SK-N-SH (cell line): ENCODE data around the gene ATRN. TPM values are rescaled to one million over a fixed set of nuclear protein-coding genes. Genes with fewer than 3 reads are reported as not detected.
A peak's percentile ranks its signal among the peaks of the same experiment; 100 is the strongest.

Source experiments
- CTCF ChIA-PET: fragments of 300-600, 350-600 bp; formaldehyde crosslinking; extraction: SDS; loops from one replicate; lab custom pipeline; 2021; lab: Yijun Ruan, JAX
- POLR2A ChIA-PET: fragments of 350-600 bp; sonication (Branson Sonifier 250); formaldehyde crosslinking; extraction: SDS; loops from one replicate; lab custom pipeline; 2020; ENCODE audit warnings: antibody characterized with exemption, inconsistent platforms; lab: Yijun Ruan, JAX
- DNase-seq: peaks from one replicate; pipeline ENCODE4 v3.0.0; 2012
- H2AFZ ChIP-seq: fragments of 200-600 bp; sonication (generic); 2 replicates; pipeline ENCODE4 v1.8.1; 2016; ENCODE audit warnings: antibody characterized with exemption, mild to moderate bottlenecking, low read depth
- H3F3A ChIP-seq: fragments of 200-600 bp; sonication (generic); replicated peaks from 2 replicates; pipeline ENCODE3; 2016; ENCODE audit warnings: antibody characterized with exemption, mild to moderate bottlenecking; ENCODE audit not compliant: insufficient read depth
- H3K27ac ChIP-seq, 2 experiments: fragments of 200-500 bp in 1 of 2; fragments of 200-600 bp in 1 of 2; sonication (Bioruptor generic) in 1 of 2; sonication (generic), shearing (Covaris generic) in 1 of 2; 2 replicates each; pipeline versions ENCODE4 v1.5.1 to v1.6.1; 2014 to 2016; ENCODE audit warnings: low read depth in 2 of 2, inconsistent platforms in 1 of 2, low read length in 1 of 2, mild to moderate bottlenecking in 1 of 2, mixed read lengths in 1 of 2
- H3K27me3 ChIP-seq: fragments of 200-600 bp; sonication (generic), shearing (Covaris generic); 2 replicates; pipeline ENCODE4 v1.6.1; 2016; ENCODE audit warnings: mixed run types; ENCODE audit not compliant: insufficient read depth
- H3K36me3 ChIP-seq, 2 experiments: fragments of 200-500 bp in 1 of 2; fragments of 200-600 bp in 1 of 2; sonication (Bioruptor generic) in 1 of 2; sonication (generic) in 1 of 2; replicated peaks in 1 of 2; 2 replicates each; pipeline versions ENCODE3 to v1.5.1; 2014 to 2016; ENCODE audit warnings: low read length in 1 of 2, mild to moderate bottlenecking in 1 of 2; ENCODE audit not compliant: insufficient read depth in 2 of 2, control insufficient read depth in 1 of 2
- H3K4me1 ChIP-seq, 2 experiments: fragments of 200-500 bp in 1 of 2; fragments of 200-600 bp in 1 of 2; sonication (Bioruptor generic) in 1 of 2; sonication (generic), shearing (Covaris generic) in 1 of 2; 2 replicates each; pipeline versions ENCODE4 v1.5.1 to v1.6.1; 2014 to 2016; ENCODE audit warnings: low read depth in 1 of 2, low read length in 1 of 2, mixed run types in 1 of 2; ENCODE audit not compliant: insufficient read depth in 2 of 2, control insufficient read depth in 1 of 2
- H3K4me2 ChIP-seq: fragments of 200-600 bp; sonication (generic), shearing (Covaris generic); 2 replicates; pipeline ENCODE4 v1.6.1; 2017; ENCODE audit warnings: mixed run types
- H3K4me3 ChIP-seq, 2 experiments: fragments of 200-500 bp in 1 of 2; fragments of 200-600 bp in 1 of 2; sonication (Bioruptor generic) in 1 of 2; sonication (generic), shearing (Covaris generic) in 1 of 2; 2 replicates each; pipeline versions ENCODE4 v1.5.1 to v1.8.1; 2014 to 2016; ENCODE audit warnings: low read depth in 2 of 2, inconsistent platforms in 1 of 2, low read length in 1 of 2, mild to moderate bottlenecking in 1 of 2, mixed read lengths in 1 of 2, moderate library complexity in 1 of 2
- H3K79me2 ChIP-seq: fragments of 200-600 bp; sonication (generic); 2 replicates; pipeline ENCODE4 v1.8.1; 2017; ENCODE audit warnings: mild to moderate bottlenecking; ENCODE audit not compliant: insufficient read depth
- H3K9ac ChIP-seq: fragments of 200-600 bp; sonication (generic); 2 replicates; pipeline ENCODE4 v1.6.1; 2017; ENCODE audit warnings: mixed run types
- H3K9me2 ChIP-seq: fragments of 200-600 bp; sonication (generic); 2 replicates; pipeline ENCODE4 v1.6.1; 2017; ENCODE audit warnings: mixed run types
- H3K9me3 ChIP-seq: fragments of 200-600 bp; sonication (generic); 2 replicates; pipeline ENCODE4 v1.6.1; 2017; ENCODE audit warnings: mixed run types, mild to moderate bottlenecking, moderate library complexity
- H4K20me1 ChIP-seq: fragments of 200-600 bp; sonication (generic); 2 replicates; pipeline ENCODE4 v1.6.1; 2017; ENCODE audit warnings: mild to moderate bottlenecking, mixed run types; ENCODE audit not compliant: insufficient read depth
- CHD2 ChIP-seq: fragments of 150-350 bp; IDR thresholded peaks from 2 replicates; pipeline ENCODE4 v1.6.1; 2018; ENCODE audit warnings: low read length; ENCODE audit not compliant: partially characterized antibody
- EZH2phosphoT487 ChIP-seq: fragments of 200-600 bp; sonication (generic); IDR thresholded peaks from 2 replicates; pipeline ENCODE4 v1.6.1; 2017; ENCODE audit warnings: low read depth, mixed run types, mild to moderate bottlenecking, antibody characterized with exemption, moderate library complexity, borderline replicate concordance
- FOSL2 ChIP-seq: IDR thresholded peaks from 2 replicates; pipeline ENCODE4 v1.4.0; 2012; ENCODE audit warnings: low read depth, mild to moderate bottlenecking, moderate library complexity, borderline replicate concordance
- JUND ChIP-seq: IDR thresholded peaks from 2 replicates; pipeline ENCODE4 v1.4.0; 2012
- NFIC ChIP-seq: IDR thresholded peaks from 2 replicates; pipeline ENCODE4 v1.4.0; 2012; ENCODE audit warnings: borderline replicate concordance
- NRF1 ChIP-seq: IDR thresholded peaks from 2 replicates; pipeline ENCODE4 v1.6.1; 2012; ENCODE audit warnings: low read depth, mild to moderate bottlenecking, low read length
- RAD21 ChIP-seq: IDR thresholded peaks from 2 replicates; pipeline ENCODE4 v1.6.1; 2012; ENCODE audit warnings: mild to moderate bottlenecking, low read length
- RFX5 ChIP-seq: IDR thresholded peaks from 2 replicates; pipeline ENCODE4 v1.6.1; 2012; ENCODE audit warnings: mild to moderate bottlenecking, improper control_type of control experiment, low read length
- WGBS: methylation state at CpG from one replicate; pipeline ENCODE4 v1.1.6; 2017; ENCODE audit warnings: low lambda C conversion rate; 5-methylcytosine and 5-hydroxymethylcytosine counted together
- polyA plus RNA-seq, 3 experiments: library from polyadenylated mRNA; depleted of rRNA; stranded (reverse); fragments of >200 nt; gene quantifications; 2 replicates each; pipeline ENCODE4 v1.2.3, GENCODE V29; 2012
- TF ChIP-seq, protein P1 (sequence below): IDR thresholded peaks from 2 replicates; pipeline ENCODE4 v1.6.1; 2012; ENCODE audit warnings: mild to moderate bottlenecking, low read depth, low read length, moderate library complexity
- TF ChIP-seq, protein P2 (sequence below): fragments of 200-600 bp; sonication (generic); IDR thresholded peaks from 2 replicates; pipeline ENCODE4 v1.6.1; 2017; ENCODE audit warnings: antibody characterized with exemption, mild to moderate bottlenecking, moderate library complexity

Gene ATRN
- polyA plus RNA-seq, 1 of the 3 experiments (the other 2 are of a cell fraction) = 33.8 TPM

DNA sequence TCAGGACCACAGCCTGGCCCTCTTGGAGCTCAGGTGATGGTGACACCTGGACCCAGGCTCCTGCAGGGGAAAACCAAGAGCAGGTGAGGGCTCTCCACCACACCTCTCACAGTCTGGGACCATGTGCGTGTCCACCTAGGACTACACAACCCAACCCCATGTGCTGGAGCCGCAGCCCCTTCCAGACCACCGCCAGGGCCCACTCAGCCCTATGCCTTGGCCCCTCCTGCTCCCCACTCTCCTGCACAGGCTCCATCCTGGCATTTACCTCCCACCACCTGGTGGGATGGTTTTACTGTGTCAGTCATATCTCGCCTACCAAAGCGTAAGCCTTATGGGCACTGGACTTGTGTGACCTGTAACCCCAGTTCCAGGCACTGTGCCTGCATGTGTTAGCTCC, 224.0 kb downstream of the ATRN start:
- 71% methylated on average over 4 of the region's 5 CpGs for WGBS
- Histone ChIP-seq H4K20me1 (no peaks in the 10 kb centered on the region), H3K36me3 (no peaks in the 10 kb centered on the region), H3K27me3 (no peaks in the 10 kb centered on the region), H3K27ac (no peak overlapping the region), H3K4me1 (no peaks in the 10 kb centered on the region), H3K9me2 (no peaks in the 10 kb centered on the region), H3F3A (no peaks in the 10 kb centered on the region), H3K4me2 (no peak overlapping the region), H2AFZ (no peak overlapping the region), H3K79me2 (no peaks in the 10 kb centered on the region), H3K4me3 (no peak overlapping the region), H3K9ac (no peak overlapping the region), H3K9me3 (no peaks in the 10 kb centered on the region)
- TF ChIP-seq CHD2 = no peak
- no peak for TF ChIP-seq FOSL2
- TF ChIP-seq, protein P1, sequence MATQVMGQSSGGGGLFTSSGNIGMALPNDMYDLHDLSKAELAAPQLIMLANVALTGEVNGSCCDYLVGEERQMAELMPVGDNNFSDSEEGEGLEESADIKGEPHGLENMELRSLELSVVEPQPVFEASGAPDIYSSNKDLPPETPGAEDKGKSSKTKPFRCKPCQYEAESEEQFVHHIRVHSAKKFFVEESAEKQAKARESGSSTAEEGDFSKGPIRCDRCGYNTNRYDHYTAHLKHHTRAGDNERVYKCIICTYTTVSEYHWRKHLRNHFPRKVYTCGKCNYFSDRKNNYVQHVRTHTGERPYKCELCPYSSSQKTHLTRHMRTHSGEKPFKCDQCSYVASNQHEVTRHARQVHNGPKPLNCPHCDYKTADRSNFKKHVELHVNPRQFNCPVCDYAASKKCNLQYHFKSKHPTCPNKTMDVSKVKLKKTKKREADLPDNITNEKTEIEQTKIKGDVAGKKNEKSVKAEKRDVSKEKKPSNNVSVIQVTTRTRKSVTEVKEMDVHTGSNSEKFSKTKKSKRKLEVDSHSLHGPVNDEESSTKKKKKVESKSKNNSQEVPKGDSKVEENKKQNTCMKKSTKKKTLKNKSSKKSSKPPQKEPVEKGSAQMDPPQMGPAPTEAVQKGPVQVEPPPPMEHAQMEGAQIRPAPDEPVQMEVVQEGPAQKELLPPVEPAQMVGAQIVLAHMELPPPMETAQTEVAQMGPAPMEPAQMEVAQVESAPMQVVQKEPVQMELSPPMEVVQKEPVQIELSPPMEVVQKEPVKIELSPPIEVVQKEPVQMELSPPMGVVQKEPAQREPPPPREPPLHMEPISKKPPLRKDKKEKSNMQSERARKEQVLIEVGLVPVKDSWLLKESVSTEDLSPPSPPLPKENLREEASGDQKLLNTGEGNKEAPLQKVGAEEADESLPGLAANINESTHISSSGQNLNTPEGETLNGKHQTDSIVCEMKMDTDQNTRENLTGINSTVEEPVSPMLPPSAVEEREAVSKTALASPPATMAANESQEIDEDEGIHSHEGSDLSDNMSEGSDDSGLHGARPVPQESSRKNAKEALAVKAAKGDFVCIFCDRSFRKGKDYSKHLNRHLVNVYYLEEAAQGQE = no peak
- TF ChIP-seq EZH2phosphoT487 = no peak
- TF ChIP-seq JUND = no peak
- no peak for TF ChIP-seq RFX5
- no peak for TF ChIP-seq NRF1
- TF ChIP-seq RAD21 = no peak
- ChIA-PET CTCF (interaction anchor here (0.6 to 6.1 kb wide), 7 partner anchors 16 to 1815 kb away, joined by 3 to 42 read pairs (median 3); no protein-coding TSS in a partner anchor), POLR2A (interaction anchor here (0.5 kb wide), 1 partner anchor 447 kb away, joined by 4 read pairs; no protein-coding TSS in a partner anchor)
- no peak for DNase-seq

DNA sequence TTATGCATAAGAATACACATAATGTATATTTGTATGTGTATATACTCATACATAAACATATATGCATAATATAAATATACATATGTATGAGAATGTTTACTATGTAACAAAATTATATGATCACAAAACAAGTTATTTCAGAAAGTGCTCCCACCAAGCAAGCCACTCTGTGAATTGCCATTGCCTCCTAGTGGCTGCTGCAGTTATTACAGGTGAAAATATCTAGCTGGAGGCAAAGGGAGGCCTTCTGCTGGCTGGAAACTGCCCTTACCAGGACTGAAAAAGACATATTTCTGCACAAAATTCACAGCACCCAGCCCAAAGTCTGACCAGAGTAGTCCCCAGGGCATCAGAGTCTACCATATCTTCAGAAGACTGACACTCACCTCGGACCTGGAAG, 225.4 kb downstream of the ATRN start:
- no peaks in the 10 kb centered on the region for H3K9me2 ChIP-seq
- CTCF ChIA-PET = interaction anchor here (1.0 to 5.8 kb wide), 8 partner anchors 9 to 43 kb away, joined by 3 to 58 read pairs (median 6); no protein-coding TSS in a partner anchor
- H4K20me1 ChIP-seq = no peaks in the 10 kb centered on the region
- no peak for DNase-seq
- no peaks in the 10 kb centered on the region for H3K9me3 ChIP-seq
- POLR2A ChIA-PET = no interaction called here
- H3K27ac ChIP-seq = no peak overlapping the region
- H3K9ac ChIP-seq = no peak overlapping the region
- no peaks in the 10 kb centered on the region for H3K27me3 ChIP-seq
- no peak overlapping the region for H3K4me2 ChIP-seq
- no peak overlapping the region for H3K4me3 ChIP-seq
- H3F3A ChIP-seq = no peaks in the 10 kb centered on the region
- no CpG with 5 or more reads among the region's 1 CpG for WGBS
- TF ChIP-seq, protein P2, sequence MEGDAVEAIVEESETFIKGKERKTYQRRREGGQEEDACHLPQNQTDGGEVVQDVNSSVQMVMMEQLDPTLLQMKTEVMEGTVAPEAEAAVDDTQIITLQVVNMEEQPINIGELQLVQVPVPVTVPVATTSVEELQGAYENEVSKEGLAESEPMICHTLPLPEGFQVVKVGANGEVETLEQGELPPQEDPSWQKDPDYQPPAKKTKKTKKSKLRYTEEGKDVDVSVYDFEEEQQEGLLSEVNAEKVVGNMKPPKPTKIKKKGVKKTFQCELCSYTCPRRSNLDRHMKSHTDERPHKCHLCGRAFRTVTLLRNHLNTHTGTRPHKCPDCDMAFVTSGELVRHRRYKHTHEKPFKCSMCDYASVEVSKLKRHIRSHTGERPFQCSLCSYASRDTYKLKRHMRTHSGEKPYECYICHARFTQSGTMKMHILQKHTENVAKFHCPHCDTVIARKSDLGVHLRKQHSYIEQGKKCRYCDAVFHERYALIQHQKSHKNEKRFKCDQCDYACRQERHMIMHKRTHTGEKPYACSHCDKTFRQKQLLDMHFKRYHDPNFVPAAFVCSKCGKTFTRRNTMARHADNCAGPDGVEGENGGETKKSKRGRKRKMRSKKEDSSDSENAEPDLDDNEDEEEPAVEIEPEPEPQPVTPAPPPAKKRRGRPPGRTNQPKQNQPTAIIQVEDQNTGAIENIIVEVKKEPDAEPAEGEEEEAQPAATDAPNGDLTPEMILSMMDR = peak; percentile 55
- TF ChIP-seq NFIC = no peak
- TF ChIP-seq, all 33 proteins: peak for 1
- H3K79me2 ChIP-seq = no peaks in the 10 kb centered on the region
- H3K4me1 ChIP-seq = no peaks in the 10 kb centered on the region
- H3K36me3 ChIP-seq = no peaks in the 10 kb centered on the region
- no peak overlapping the region for H2AFZ ChIP-seq
